ENCODE results near the gene FLT1.

The FLT1 gene

DNA sequence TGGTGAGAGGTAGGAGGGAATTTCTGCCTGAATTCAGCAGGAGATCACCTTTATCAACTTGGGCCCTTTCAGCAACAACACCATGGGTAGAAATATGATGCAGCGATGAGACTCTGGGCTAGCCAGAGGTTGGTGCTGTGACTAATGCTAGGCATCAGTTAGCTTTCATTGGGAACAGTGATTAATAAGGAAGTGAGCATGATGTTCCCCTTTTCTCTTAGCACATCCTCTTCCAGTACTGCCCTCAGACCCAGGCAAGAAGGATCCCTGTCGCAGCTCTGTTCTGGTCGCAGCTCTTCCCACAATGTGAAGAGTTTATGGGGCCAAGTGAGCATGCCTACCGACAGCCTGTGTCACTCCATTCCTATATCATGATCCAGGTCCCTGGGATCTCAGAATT, 100.5 kb downstream of the FLT1 start:
- DNase-seq (ENCODE audit: low read depth in 1 of 2, low spot score in 1 of 2): peak; percentile 24 to 52
- peaks cover 2% of the 10 kb centered on the region for H3K27me3 ChIP-seq (ENCODE audit: insufficient read depth, poor library complexity, severe bottlenecking)
- no peak overlapping the region for H3K27ac ChIP-seq (replicated peaks)
- no peak overlapping the region for H3K4me3 ChIP-seq (replicated peaks; ENCODE audit: insufficient read depth, low read length)
- peak; percentile 94 for TF ChIP-seq SPI1 (IDR thresholded peaks at IDR 0.05; ENCODE audit: borderline replicate concordance, low read depth)
- TF ChIP-seq POLR2AphosphoS5 (IDR thresholded peaks at IDR 0.05; ENCODE audit: low read depth): no peak
- TF ChIP-seq REST (IDR thresholded peaks at IDR 0.05; ENCODE audit: insufficient replicate concordance, low read depth): no peak

GRCh38 chr13:28392896-28393505, 101.9 kb downstream of the FLT1 start:
- DNase-seq (ENCODE audit: low read depth in 1 of 2, low spot score in 1 of 2): no peak
- Histone ChIP-seq H3K27ac (replicated peaks) (no peak overlapping the region), H3K27me3 (ENCODE audit: insufficient read depth, poor library complexity, severe bottlenecking) (no peaks in the 10 kb centered on the region), H3K4me3 (replicated peaks; ENCODE audit: insufficient read depth, low read length) (no peak overlapping the region)
- TF ChIP-seq REST (IDR thresholded peaks at IDR 0.05; ENCODE audit: insufficient replicate concordance, low read depth): no peak
- TF ChIP-seq, protein P1, sequence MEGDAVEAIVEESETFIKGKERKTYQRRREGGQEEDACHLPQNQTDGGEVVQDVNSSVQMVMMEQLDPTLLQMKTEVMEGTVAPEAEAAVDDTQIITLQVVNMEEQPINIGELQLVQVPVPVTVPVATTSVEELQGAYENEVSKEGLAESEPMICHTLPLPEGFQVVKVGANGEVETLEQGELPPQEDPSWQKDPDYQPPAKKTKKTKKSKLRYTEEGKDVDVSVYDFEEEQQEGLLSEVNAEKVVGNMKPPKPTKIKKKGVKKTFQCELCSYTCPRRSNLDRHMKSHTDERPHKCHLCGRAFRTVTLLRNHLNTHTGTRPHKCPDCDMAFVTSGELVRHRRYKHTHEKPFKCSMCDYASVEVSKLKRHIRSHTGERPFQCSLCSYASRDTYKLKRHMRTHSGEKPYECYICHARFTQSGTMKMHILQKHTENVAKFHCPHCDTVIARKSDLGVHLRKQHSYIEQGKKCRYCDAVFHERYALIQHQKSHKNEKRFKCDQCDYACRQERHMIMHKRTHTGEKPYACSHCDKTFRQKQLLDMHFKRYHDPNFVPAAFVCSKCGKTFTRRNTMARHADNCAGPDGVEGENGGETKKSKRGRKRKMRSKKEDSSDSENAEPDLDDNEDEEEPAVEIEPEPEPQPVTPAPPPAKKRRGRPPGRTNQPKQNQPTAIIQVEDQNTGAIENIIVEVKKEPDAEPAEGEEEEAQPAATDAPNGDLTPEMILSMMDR (IDR thresholded peaks at IDR 0.05; ENCODE audit: insufficient read depth, low read length): no peak
- TF ChIP-seq SPI1 (IDR thresholded peaks at IDR 0.05; ENCODE audit: borderline replicate concordance, low read depth): no peak
- no peak for TF ChIP-seq GABPA (IDR thresholded peaks at IDR 0.05; ENCODE audit: low read depth)
- no peak for TF ChIP-seq POLR2AphosphoS5 (IDR thresholded peaks at IDR 0.05; ENCODE audit: low read depth)

DNA sequence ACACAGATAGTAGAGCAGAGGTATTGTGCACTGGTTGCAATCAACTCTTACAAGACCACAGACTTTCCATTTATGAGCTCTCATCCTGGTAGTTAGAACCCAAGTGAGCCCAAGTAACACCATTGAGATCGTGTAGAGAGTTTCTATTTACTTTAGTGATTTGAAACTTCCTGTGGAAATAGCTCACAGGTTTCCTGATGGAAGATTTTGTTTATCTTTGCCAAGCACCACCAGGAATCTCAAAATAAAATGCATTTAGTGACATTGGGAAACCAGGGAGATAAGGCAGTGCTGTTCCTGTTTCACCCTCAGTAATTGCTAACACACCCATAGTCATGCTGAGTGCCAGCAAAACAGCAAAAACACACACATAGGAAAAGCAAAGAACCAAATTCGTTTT, 102.5 kb downstream of the FLT1 start:
- Histone ChIP-seq H3K4me3 (replicated peaks; ENCODE audit: insufficient read depth, low read length) (no peak overlapping the region), H3K27me3 (ENCODE audit: insufficient read depth, poor library complexity, severe bottlenecking) (no peaks in the 10 kb centered on the region), H3K27ac (replicated peaks) (no peak overlapping the region)
- no peak for TF ChIP-seq REST (IDR thresholded peaks at IDR 0.05; ENCODE audit: insufficient replicate concordance, low read depth)
- TF ChIP-seq GABPA (IDR thresholded peaks at IDR 0.05; ENCODE audit: low read depth): no peak
- TF ChIP-seq, protein P1 (IDR thresholded peaks at IDR 0.05; ENCODE audit: insufficient read depth, low read length): no peak
- TF ChIP-seq POLR2AphosphoS5 (IDR thresholded peaks at IDR 0.05; ENCODE audit: low read depth): no peak
- no peak for TF ChIP-seq SPI1 (IDR thresholded peaks at IDR 0.05; ENCODE audit: borderline replicate concordance, low read depth)
- no peak for DNase-seq (ENCODE audit: low read depth in 1 of 2, low spot score in 1 of 2)

Data from HL-60 (cell line).